Stomach (tissue), 4 donors: Measurements from ENCODE around the gene DUSP9.
"Not testable (repeated sequence)": the region's sequence is repeated elsewhere in the genome, so short reads cannot be mapped to it uniquely, and the experiment has no call there.

Experiments used
- POLR2A ChIP-seq, 4 donors: fragments of 450-650 bp; IDR thresholded peaks; one replicate each; pipeline ENCODE4 v1.6.1; 2016; ENCODE audit warnings: antibody characterized with exemption in 4 of 4, control low read depth in 2 of 4, mild to moderate bottlenecking in 1 of 4, moderate library complexity in 1 of 4
- POLR2AphosphoS5 ChIP-seq, 3 donors: sonication (generic); formaldehyde crosslinking; IDR thresholded peaks; one replicate each; pipeline ENCODE4 v1.6.1; 2016; ENCODE audit warnings: antibody characterized with exemption in 3 of 3
- TF ChIP-seq, protein P1 (sequence below), 7 experiments: fragments of 450-650 bp in 4 of 7; fragments of 200-600 bp in 3 of 7; sonication (generic) in 3 of 7; IDR thresholded peaks; one replicate each; pipeline ENCODE4 v1.5.1; 2016 to 2019; ENCODE audit warnings: antibody characterized with exemption in 7 of 7, control low read depth in 2 of 7, mild to moderate bottlenecking in 1 of 7

DNA sequence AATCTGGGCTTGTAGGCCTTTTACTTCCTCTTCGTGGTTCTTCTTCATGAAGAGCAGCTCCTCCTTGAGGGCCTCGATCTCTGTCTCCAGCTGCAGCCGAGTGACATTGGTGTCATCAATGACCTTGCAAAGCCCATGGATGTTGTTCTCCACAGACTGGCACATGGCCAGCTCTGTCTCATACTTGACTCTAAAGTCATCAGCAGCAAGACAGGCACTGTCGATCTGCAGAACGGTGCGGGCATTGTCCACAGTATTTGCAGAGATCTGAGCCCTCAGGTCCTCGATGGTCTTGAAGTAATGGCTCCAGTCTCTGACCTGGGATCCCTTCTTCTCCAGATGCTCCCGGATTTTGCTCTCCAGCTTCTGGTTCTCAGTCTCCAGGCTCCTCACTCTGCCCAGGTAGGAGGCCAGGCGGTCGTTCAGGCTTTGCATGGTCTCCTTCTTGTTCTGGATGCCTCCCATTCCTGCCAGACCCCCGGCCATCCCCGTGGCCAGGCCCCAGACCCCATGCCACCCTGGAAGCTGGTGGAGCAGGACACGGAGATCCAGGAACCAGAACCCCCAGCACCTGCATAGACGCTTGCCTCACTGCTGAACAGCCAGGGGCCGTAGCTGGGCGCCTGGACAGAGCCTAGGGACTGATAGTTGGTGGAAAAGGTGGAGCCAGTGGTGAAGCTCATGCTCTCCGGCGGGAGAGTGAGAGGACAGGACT lies 42.2 kb upstream of the DUSP9 start:
- TF ChIP-seq, protein P1, sequence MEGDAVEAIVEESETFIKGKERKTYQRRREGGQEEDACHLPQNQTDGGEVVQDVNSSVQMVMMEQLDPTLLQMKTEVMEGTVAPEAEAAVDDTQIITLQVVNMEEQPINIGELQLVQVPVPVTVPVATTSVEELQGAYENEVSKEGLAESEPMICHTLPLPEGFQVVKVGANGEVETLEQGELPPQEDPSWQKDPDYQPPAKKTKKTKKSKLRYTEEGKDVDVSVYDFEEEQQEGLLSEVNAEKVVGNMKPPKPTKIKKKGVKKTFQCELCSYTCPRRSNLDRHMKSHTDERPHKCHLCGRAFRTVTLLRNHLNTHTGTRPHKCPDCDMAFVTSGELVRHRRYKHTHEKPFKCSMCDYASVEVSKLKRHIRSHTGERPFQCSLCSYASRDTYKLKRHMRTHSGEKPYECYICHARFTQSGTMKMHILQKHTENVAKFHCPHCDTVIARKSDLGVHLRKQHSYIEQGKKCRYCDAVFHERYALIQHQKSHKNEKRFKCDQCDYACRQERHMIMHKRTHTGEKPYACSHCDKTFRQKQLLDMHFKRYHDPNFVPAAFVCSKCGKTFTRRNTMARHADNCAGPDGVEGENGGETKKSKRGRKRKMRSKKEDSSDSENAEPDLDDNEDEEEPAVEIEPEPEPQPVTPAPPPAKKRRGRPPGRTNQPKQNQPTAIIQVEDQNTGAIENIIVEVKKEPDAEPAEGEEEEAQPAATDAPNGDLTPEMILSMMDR (IDR thresholded peaks at IDR 0.05): not testable (repeated sequence)
- not testable (repeated sequence) for TF ChIP-seq POLR2AphosphoS5, POLR2A (IDR thresholded peaks at IDR 0.05)
